Suppressor macrophage treated with lipopolysaccharide for 4 hours (primary cell): Measurements from ENCODE around the gene RPL7L1.

Experiments
- DNase-seq: peaks from one replicate; pipeline ENCODE4 v3.0.0-alpha.2; 2020

Gene RPL7L1

DNA sequence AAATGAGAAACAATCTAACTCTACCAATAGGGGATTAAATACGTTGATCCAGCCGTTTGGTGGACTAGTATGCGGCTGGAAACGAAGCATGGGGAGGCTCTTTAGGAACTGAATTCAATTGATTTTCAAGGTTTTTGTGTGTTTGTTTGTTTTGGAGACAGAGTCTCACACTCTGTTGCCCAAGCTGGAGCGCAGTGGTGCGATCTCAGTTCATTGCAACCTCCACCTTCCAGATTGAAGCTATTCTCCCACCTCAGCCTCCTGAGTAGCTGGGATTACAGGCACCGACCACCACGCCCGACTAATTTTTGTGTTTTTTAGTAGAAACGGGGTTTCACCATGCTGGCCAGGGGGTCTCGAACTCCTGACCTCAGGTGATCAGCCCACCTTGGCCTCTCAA lies 57.0 kb downstream of the RPL7L1 start:
- no peak for DNase-seq

- no peak for DNase-seq
Measured at GRCh38 chr6:42937548-42938427, 58.4 kb downstream of the RPL7L1 start.

- no peak for DNase-seq
Measured at GRCh38 chr6:42938428-42938796, 59.0 kb downstream of the RPL7L1 start.

DNA sequence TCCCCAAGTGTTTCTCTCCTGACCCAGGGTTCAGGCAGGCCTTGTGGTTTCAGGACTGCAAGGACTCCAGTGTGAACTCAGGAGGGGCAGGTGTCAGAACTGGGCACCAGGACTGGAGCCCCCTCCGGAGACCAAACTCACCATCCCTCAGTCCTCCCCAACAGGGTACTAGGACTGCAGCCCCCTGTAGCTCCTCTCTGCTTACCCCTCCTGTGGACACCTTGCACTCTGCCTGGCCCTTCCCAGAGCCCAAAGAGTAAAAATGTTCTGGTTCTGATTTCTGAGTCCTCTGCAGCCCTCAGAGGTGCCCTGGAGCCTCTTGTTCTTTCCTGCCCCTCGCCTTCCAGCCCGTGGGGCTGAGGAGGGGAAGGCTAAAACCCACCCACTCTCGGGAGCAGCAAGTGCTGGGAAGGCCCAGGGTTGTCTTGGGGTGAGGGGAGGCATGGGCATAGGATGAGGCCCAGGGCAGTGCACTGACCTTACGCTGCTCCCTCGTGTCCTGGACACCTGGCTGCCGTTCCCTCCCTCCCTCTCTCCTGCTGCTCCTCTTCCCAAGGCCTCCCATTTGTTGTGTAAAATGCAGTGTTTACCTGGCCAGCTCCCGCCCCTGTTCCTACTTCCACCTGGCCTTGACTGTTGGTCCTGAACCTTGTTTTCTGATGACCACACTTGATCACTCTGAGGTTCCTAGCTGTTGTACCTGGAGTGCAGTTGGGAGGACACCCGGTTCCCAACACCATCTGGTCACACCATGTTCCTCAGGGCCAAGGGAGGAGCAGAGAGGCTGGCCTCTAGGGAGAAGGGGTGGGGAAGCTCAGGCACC lies 59.8 kb downstream of the RPL7L1 start:
- DNase-seq, result no peak
